Left lung (tissue), 10 donors: ENCODE results near the gene PYDC1. TPM values are rescaled to one million over a fixed set of nuclear protein-coding genes. Genes with fewer than 3 reads are reported as not detected.

ENCODE experiments used
- ATAC-seq: fragments of 200-7000 bp; cut with Tn5 transposase; one replicate; pipeline ENCODE4 v1.9.1; 2020; ENCODE audit warnings: moderate library complexity
- DNase-seq, 4 donors: peaks; one replicate each; pipeline ENCODE4 v3.0.0-alpha.2; 2013 to 2020
- H3K27ac ChIP-seq, 2 donors: fragments of 200-600 bp; sonication (generic) in 1 of 2; one replicate each; pipeline versions ENCODE4 v1.5.0 to v1.8.0; 2020 to 2021
- H3K27me3 ChIP-seq, 2 donors: fragments of 200-600 bp; sonication (generic) in 1 of 2; one replicate each; pipeline versions ENCODE4 v1.5.0 to v1.8.0; 2020 to 2021
- H3K36me3 ChIP-seq, 2 donors: fragments of 200-600 bp; sonication (generic) in 1 of 2; one replicate each; pipeline versions ENCODE4 v1.5.0 to v1.8.0; 2020 to 2021
- H3K4me1 ChIP-seq, 2 donors: fragments of 200-600 bp; one replicate each; pipeline ENCODE4 v1.8.0; 2021
- H3K4me3 ChIP-seq, 2 donors: fragments of 200-600 bp; sonication (generic) in 1 of 2; one replicate each; pipeline versions ENCODE4 v1.5.0 to v1.8.0; 2020 to 2021; ENCODE audit warnings: mild to moderate bottlenecking in 1 of 2
- H3K9me3 ChIP-seq, 2 donors: fragments of 200-600 bp; sonication (generic) in 1 of 2; one replicate each; pipeline versions ENCODE4 v1.5.0 to v1.8.0; 2020 to 2021
- CTCF ChIP-seq, 2 donors: fragments of 200-600 bp; sonication (generic) in 1 of 2; IDR thresholded peaks; one replicate each; pipeline versions ENCODE4 v1.5.0 to v1.8.0; 2021; ENCODE audit warnings: antibody characterized with exemption in 2 of 2
- intact Hi-C, 2 donors: fragments of 100-400 bp; cut with DNase I; formaldehyde crosslinking; loops; one replicate each; pipeline versions ENCODE4 v1.11.2 to v1.14.2; 2022
- polyA plus RNA-seq, 6 donors: library from polyadenylated mRNA; unstranded; fragments of 120-200 nt; gene quantifications; one replicate each; pipeline ENCODE4 v1.2.1, GENCODE V29; 2013; ENCODE audit not compliant: insufficient read length in 6 of 6
- total RNA-seq, 2 donors: library from RNA; stranded (reverse); fragmentation: NEBNext Ultra II Directional; extraction: Animal tissue kit (Norgen Biotek cat#: 25700); gene quantifications; one replicate each; pipeline ENCODE4 v1.2.1, GENCODE V29; 2021
- donor health status: DM: no; HTN: yes; CAD: no.
- donor health status: DM: no; HTN: no; CAD: no.

The PYDC1 gene
- total and polyA plus RNA-seq, 8 donors = not detected

- Histone ChIP-seq H3K9me3 (no peaks in the 10 kb centered on the region), H3K4me3 (no peak overlapping the region), H3K4me1 (peaks cover 0 to 46% of the 10 kb centered on the region in 2 donors), H3K27ac (no peak overlapping the region), H3K27me3 (peaks cover 0 to 3% of the 10 kb centered on the region in 2 donors), H3K36me3 (no peaks in the 10 kb centered on the region)
- DNase-seq = no peak
- TF ChIP-seq CTCF (IDR thresholded peaks at IDR 0.05) = no peak
- intact Hi-C loops = no loop called here
- ATAC-seq = no peak
These were observed 41.4 kb upstream of the PYDC1 start for GRCh38 chr16:31258366-31258765.

GRCh38 chr16:31256466-31256865 lies 39.5 kb upstream of the PYDC1 start:
- intact Hi-C loops = no loop called here
- no peaks in the 10 kb centered on the region for H3K36me3 ChIP-seq
- H3K9me3 ChIP-seq = no peaks in the 10 kb centered on the region
- H3K27ac ChIP-seq = no peak overlapping the region
- peaks cover 0 to 39% of the 10 kb centered on the region in 2 donors for H3K4me1 ChIP-seq
- no peak overlapping the region for H3K4me3 ChIP-seq
- DNase-seq (no peak), ATAC-seq (no peak)
- TF ChIP-seq CTCF (IDR thresholded peaks at IDR 0.05) = no peak
- H3K27me3 ChIP-seq = peaks cover 0 to 3% of the 10 kb centered on the region in 2 donors

- Histone ChIP-seq H3K36me3 (no peaks in the 10 kb centered on the region), H3K4me3 (no peak overlapping the region), H3K27ac (peak overlapping the region in 1 of 2 donors; percentile 90), H3K4me1 (peaks cover 0 to 25% of the 10 kb centered on the region in 2 donors), H3K27me3 (peaks cover 0 to 3% of the 10 kb centered on the region in 2 donors), H3K9me3 (no peaks in the 10 kb centered on the region)
- DNase-seq = peak in 2 of 4 donors; percentile 79 to 83
- intact Hi-C loops = no loop called here
- peak; percentile 79 for ATAC-seq
- TF ChIP-seq CTCF (IDR thresholded peaks at IDR 0.05) = no peak
These were observed 36.7 kb upstream of the PYDC1 start for GRCh38 chr16:31253642-31254045.

GRCh38 chr16:31251435-31251834 lies 34.5 kb upstream of the PYDC1 start:
- intact Hi-C loops = no loop called here

GRCh38 chr16:31250782-31251384 lies 33.9 kb upstream of the PYDC1 start:
- no peaks in the 10 kb centered on the region for H3K27me3 ChIP-seq
- H3K36me3 ChIP-seq = no peaks in the 10 kb centered on the region
- H3K9me3 ChIP-seq = no peaks in the 10 kb centered on the region
- no peak for TF ChIP-seq CTCF (IDR thresholded peaks at IDR 0.05)
- ATAC-seq (no peak), DNase-seq (no peak)
- H3K27ac ChIP-seq = no peak overlapping the region
- intact Hi-C loops = no loop called here
- H3K4me1 ChIP-seq = peaks cover 0 to 24% of the 10 kb centered on the region in 2 donors
- H3K4me3 ChIP-seq = no peak overlapping the region

More at GRCh38 chr16:31251435-31251834, 34.5 kb upstream of the PYDC1 start:
- Histone ChIP-seq H3K9me3 (no peaks in the 10 kb centered on the region), H3K27ac (no peak overlapping the region), H3K4me1 (peaks cover 0 to 24% of the 10 kb centered on the region in 2 donors), H3K27me3 (peaks cover 0 to under 1% of the 10 kb centered on the region in 2 donors), H3K4me3 (no peak overlapping the region), H3K36me3 (no peaks in the 10 kb centered on the region)
- no peak for DNase-seq
- no peak for ATAC-seq
- TF ChIP-seq CTCF (IDR thresholded peaks at IDR 0.05) = no peak
